SHP77 treated with DMSO at 0.1 percent for 48 hours (cell line): ENCODE measurements around the gene MBTPS1.

ENCODE experiments used
- DNase-seq: peaks from one replicate; lab custom pipeline; 2025; lab: John Stamatoyannopoulos, UW

Gene MBTPS1

GRCh38 chr16:84053237-84053636 lies 63.5 kb downstream of the MBTPS1 start:
- no peak for DNase-seq

- no peak for DNase-seq
These were observed 64.6 kb downstream of the MBTPS1 start for GRCh38 chr16:84052071-84052622.

- DNase-seq: no peak
These were observed 66.4 kb downstream of the MBTPS1 start for GRCh38 chr16:84050316-84050715.

GRCh38 chr16:84049403-84050060 lies 67.2 kb downstream of the MBTPS1 start:
- DNase-seq: no peak

GRCh38 chr16:84048871-84049270 lies 67.9 kb downstream of the MBTPS1 start:
- DNase-seq: no peak

GRCh38 chr16:84048270-84048669 lies 68.5 kb downstream of the MBTPS1 start:
- DNase-seq: no peak

- DNase-seq: no peak
These were observed 69.1 kb downstream of the MBTPS1 start for GRCh38 chr16:84047626-84048025.

- no peak for DNase-seq
These were observed 69.5 kb downstream of the MBTPS1 start for GRCh38 chr16:84047206-84047605.

- DNase-seq: no peak
These were observed 70.8 kb downstream of the MBTPS1 start for GRCh38 chr16:84045818-84046470.

GRCh38 chr16:84045001-84045817 lies 71.5 kb downstream of the MBTPS1 start:
- DNase-seq: no peak

GRCh38 chr16:84044118-84044488 lies 72.6 kb downstream of the MBTPS1 start:
- DNase-seq: no peak

- no peak for DNase-seq
These were observed 73.1 kb downstream of the MBTPS1 start for GRCh38 chr16:84043486-84044117.

- no peak for DNase-seq
These were observed 73.8 kb downstream of the MBTPS1 start for GRCh38 chr16:84042879-84043485.

- no peak for DNase-seq
These were observed 74.3 kb downstream of the MBTPS1 start, which contains the start of gene SLC38A8 for GRCh38 chr16:84042308-84042878. TSS of gene SLC38A8 (minus strand) at chr16:84042795. CDS start at chr16:84042157, 638 bp downstream.

- DNase-seq: no peak
These were observed 74.9 kb downstream of the MBTPS1 start for GRCh38 chr16:84041881-84042280.

GRCh38 chr16:84040823-84041820 lies 75.6 kb downstream of the MBTPS1 start:
- DNase-seq: no peak

GRCh38 chr16:84040226-84040822 lies 76.4 kb downstream of the MBTPS1 start:
- DNase-seq: no peak

- DNase-seq: no peak
These were observed 77.0 kb downstream of the MBTPS1 start for GRCh38 chr16:84039696-84040095.

GRCh38 chr16:84038469-84038868 lies 78.3 kb downstream of the MBTPS1 start:
- DNase-seq: no peak

GRCh38 chr16:84036982-84037425 lies 79.7 kb downstream of the MBTPS1 start:
- no peak for DNase-seq
